ENCODE results near the gene GALK1.

Gene GALK1

DNA sequence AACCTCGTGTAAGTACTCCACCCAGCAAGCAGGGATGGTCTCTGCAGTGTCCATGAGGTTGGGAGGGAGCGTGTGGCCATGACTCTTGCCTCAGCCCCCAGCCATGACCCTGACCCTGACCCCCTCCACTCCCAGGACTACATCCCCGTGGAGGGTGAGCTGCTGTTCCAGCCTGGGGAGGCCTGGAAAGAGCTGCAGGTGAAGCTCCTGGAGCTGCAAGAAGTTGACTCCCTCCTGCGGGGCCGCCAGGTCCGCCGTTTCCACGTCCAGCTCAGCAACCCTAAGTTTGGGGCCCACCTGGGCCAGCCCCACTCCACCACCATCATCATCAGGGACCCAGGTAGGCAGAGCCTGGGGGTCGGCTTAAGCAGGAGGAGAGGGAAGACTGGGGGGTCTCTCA, 16.3 kb downstream of the GALK1 start:
- DNase-seq, result no peak

GRCh38 chr17:75743625-75744206, 21.3 kb downstream of the GALK1 start:
- no peak for DNase-seq

GRCh38 chr17:75742337-75742736, 22.7 kb downstream of the GALK1 start:
- no peak for DNase-seq

GRCh38 chr17:75740631-75741077, 24.3 kb downstream of the GALK1 start:
- DNase-seq, result no peak

DNA sequence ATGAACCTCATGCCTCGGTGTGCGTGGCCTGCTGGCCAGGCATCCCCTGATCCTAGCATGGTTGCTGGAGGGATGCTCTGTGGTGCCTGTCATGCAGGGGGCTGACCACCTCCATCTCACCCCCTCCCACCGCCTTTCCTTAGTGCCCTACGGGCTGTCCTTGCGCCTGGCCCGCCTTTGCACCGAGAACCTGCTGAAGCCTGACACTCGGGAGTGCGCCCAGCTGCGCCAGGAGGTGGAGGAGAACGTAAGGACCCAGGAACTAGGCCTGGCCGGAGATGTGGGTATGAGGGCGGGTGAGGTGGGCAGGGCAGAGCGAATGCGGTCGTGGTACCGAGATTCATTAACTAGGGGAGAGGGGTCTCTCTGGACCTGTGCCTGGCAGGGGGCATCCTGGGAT, 24.8 kb downstream of the GALK1 start:
- DNase-seq, result no peak

DNA sequence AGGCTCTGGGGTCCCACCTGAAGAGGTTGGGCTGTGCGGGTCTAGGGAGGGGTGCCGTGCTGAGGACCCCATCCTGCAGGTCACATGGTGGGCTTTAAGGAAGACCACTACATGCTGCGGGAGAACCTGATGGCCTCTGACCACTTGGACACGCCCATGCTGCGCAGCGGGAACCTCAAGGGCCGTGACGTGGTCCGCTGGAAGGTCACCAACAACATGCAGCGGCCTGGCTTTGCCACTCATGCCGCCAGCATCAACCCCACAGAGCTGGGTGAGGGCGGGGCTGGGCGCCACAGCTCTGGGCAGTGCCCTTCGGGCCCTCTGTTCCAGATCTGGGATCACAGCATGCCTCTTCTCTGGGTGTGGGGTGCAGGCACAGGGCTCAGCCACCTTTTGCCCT, 25.2 kb downstream of the GALK1 start:
- no peak for DNase-seq

- DNase-seq, result no peak
Measured at GRCh38 chr17:75739174-75739573, 25.8 kb downstream of the GALK1 start.

GRCh38 chr17:75738218-75738802, 26.7 kb downstream of the GALK1 start:
- no peak for DNase-seq

GRCh38 chr17:75737133-75737962, 27.6 kb downstream of the GALK1 start:
- no peak for DNase-seq

DNA sequence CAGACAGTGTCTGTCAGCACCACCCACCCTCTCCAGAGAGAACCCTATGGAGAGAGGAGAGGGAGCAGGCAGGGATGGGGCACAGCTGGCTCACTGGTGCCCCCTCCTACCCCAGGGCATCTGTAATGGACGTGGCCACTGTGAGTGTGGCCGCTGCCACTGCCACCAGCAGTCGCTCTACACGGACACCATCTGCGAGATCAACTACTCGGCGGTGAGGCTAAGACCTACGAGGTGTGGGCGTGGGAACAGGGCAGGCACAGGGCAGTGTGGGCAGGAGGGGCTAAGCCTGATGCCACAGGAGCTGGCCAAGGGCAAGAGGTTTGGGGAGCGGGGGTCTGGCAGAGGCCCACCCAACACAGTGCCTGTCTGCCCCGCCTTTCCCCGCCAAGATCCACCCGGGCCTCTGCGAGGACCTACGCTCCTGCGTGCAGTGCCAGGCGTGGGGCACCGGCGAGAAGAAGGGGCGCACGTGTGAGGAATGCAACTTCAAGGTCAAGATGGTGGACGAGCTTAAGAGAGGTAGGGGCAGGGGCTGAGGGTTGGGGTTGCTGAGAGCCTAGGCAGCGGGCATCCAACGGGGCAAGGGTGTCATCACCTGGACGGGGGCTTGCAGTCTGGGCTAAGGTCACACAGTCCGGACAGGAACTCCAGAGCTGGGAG, 28.7 kb downstream of the GALK1 start:
- DNase-seq, result no peak

DNA sequence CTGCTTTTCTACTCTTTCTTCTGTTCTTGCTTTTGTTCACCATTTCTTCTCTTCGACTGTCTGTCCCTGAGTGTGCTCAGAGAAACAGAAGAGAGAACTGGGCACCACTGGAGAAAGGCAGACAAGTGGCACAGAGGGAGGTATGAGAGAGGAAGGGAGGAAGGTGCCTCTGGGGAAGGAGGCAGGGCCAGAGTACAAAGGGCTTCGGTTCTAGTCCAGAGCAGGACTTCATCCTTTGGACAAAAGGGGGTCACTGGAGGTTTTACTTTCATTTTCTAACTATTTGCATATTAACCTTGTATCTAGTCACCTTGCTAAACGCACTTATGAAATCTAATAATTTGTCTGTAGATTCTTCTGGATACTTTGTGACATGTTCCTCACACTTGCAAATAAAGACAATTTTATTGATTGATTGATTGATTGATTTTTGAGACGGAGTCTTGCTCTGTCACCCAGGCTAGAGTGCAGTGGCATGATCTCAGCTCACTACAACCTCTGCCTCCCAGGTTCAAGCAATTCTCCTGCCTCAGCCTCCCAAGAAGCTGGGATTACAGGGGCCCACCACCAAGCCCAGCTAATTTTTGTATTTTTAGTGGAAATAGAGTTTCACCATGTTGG, 30.2 kb downstream of the GALK1 start:
- no peak for DNase-seq

DNA sequence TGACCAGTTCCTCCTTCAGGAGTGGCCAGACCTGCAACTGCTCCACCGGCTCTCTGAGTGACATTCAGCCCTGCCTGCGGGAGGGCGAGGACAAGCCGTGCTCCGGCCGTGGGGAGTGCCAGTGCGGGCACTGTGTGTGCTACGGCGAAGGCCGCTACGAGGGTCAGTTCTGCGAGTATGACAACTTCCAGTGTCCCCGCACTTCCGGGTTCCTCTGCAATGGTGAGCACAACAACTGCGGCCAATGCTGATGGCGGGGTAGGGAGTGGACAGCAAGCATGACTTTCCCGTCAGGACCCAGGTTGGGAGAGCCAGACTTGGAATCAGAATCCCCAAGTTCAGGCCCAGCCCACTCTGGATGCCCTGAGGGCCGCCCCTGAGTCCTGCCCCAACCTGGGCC, 31.5 kb downstream of the GALK1 start:
- no peak for DNase-seq

GRCh38 chr17:75731716-75732498, 33.1 kb downstream of the GALK1 start:
- no peak for DNase-seq

- no peak for DNase-seq
Measured at GRCh38 chr17:75731086-75731715, 33.8 kb downstream of the GALK1 start.

DNA sequence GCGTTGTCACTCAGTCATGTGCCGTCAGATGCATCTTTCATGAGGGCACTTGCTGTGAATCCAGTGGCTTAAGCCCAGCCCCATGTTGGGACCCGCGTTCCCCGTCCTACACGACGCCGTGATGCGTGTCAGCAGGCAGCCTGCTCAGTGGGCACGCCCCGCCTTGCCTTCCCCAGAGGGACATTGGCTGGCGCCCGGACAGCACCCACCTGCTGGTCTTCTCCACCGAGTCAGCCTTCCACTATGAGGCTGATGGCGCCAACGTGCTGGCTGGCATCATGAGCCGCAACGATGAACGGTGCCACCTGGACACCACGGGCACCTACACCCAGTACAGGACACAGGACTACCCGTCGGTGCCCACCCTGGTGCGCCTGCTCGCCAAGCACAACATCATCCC, 34.9 kb downstream of the GALK1 start:
- no peak for DNase-seq

DNA sequence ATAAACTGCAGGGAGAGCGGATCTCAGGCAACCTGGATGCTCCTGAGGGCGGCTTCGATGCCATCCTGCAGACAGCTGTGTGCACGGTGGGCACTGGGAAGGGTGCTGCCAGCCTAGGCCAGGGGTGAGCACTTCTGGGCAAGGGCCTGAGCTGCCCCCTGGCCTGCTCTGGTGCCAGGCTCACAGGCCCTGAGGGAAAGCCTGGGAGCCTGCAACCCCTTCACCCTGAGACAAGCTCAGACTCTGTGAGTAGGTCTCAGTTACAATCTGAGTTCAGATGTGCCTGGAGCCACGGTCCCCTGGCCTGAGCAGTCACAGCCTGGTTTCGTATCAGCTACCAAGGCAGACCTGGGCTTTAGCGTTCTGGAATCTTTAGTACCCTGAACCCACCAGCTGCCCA, 35.6 kb downstream of the GALK1 start:
- DNase-seq, result no peak

DNA sequence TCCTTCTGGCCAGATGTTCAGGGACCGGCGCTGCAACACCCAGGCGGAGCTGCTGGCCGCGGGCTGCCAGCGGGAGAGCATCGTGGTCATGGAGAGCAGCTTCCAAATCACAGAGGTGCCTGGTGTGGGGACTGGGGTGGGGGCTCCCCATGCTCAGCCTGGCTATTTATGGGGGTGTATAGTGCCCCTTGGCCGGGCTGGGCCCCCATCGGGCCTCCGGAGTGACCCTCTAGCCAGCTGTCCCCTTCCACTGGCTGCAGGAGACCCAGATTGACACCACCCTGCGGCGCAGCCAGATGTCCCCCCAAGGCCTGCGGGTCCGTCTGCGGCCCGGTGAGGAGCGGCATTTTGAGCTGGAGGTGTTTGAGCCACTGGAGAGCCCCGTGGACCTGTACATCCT, 37.6 kb downstream of the GALK1 start:
- no peak for DNase-seq

- no peak for DNase-seq
Measured at GRCh38 chr17:75725504-75725903, 39.5 kb downstream of the GALK1 start.

- no peak for DNase-seq
Measured at GRCh38 chr17:75724016-75725003, 40.7 kb downstream of the GALK1 start.

DNA sequence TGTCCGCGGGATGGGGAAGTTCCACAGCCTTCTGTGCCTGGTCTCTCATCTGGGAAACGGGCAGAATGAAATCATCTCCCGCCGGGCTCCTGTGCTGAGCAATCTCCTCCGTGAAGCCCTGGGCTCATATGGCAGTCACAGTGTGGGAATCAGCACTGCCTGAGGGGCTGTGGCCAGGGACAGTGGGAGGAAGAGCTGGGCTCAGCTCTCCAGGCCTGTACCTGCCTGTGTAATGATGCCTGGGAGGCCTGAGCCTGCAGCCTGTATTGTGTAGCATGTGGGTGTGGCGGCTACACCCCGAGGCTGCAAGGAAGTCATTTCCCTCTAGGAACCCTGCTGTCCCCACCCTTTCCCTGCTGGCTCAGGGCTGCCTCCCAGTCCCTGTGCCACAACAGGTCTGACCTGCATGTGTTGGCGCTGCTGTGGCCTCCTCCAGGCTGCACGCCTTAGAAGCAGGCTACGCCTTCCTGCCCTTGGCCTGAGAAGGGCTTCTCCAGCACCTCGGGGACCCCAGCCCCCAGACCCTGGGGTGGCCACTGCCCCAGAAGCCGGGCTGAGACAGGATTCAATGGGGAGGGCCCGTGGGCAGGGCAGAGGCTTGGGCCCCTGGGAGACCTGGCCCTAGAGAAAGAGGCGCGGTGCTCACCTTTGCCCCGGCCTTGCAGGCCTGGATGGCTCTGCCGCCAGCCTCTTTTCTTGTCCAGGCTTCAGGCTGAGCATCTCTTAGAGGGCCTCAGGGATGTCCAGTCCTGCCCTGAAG, 41.6 kb downstream of the GALK1 start:
- DNase-seq, result no peak

Measured in NCI-H2171 treated with DMSO at 0.1 percent for 48 hours (cell line).